C4-2B (cell line): ENCODE measurements around the gene RNF181.

Source experiments
- ZFX ChIP-seq: fragments of 450-650 bp; IDR thresholded peaks from 2 replicates; pipeline ENCODE4 v1.6.1; 2017
- TF ChIP-seq, protein P1 (sequence below): fragments of 450-650 bp; conservative IDR thresholded peaks from 2 replicates; pipeline ENCODE4 v1.5.1; 2017; ENCODE audit warnings: mild to moderate bottlenecking

DNA sequence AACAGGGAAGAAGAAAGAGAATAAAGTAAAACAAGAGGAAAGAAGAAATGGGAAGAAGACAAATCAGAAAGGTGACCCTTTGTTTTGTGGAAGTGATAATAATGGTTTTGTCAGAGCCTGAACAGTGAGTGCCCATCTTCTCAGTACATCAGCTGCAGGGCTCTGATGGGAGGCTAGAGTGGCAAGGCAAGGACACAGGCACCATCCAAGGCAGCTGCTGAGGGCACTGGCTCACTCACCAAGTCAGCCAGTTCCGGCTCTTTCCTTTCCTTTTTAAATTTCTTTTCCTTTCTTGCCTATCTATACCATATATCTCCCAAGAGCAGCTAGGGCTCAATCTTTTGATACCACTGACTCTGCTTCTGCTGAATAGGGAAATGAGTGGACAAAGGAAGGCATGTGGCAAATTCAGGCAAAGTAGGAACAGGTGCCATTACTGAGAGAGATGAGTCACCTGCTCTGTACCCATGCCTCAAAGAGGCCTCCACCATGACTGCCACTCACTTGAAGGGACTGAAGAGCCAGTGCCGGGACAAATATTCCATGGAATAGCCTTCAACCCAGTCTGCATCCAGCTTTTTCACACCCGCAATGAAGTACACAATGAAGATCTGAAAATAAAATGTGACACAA, 40.4 kb upstream of the RNF181 start:
- TF ChIP-seq, protein P1, sequence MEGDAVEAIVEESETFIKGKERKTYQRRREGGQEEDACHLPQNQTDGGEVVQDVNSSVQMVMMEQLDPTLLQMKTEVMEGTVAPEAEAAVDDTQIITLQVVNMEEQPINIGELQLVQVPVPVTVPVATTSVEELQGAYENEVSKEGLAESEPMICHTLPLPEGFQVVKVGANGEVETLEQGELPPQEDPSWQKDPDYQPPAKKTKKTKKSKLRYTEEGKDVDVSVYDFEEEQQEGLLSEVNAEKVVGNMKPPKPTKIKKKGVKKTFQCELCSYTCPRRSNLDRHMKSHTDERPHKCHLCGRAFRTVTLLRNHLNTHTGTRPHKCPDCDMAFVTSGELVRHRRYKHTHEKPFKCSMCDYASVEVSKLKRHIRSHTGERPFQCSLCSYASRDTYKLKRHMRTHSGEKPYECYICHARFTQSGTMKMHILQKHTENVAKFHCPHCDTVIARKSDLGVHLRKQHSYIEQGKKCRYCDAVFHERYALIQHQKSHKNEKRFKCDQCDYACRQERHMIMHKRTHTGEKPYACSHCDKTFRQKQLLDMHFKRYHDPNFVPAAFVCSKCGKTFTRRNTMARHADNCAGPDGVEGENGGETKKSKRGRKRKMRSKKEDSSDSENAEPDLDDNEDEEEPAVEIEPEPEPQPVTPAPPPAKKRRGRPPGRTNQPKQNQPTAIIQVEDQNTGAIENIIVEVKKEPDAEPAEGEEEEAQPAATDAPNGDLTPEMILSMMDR = no peak
- TF ChIP-seq ZFX = no peak
